HS-5 (cell line): ENCODE results near the gene TIMELESS.
"Not testable (repeated sequence)": the region's sequence is repeated elsewhere in the genome, so short reads cannot be mapped to it uniquely, and the experiment has no call there.

Experiments
- DNase-seq: peaks from one replicate; pipeline ENCODE4 v3.0.0-alpha.2; 2012; ENCODE audit warnings: low read depth

The TIMELESS gene

DNA sequence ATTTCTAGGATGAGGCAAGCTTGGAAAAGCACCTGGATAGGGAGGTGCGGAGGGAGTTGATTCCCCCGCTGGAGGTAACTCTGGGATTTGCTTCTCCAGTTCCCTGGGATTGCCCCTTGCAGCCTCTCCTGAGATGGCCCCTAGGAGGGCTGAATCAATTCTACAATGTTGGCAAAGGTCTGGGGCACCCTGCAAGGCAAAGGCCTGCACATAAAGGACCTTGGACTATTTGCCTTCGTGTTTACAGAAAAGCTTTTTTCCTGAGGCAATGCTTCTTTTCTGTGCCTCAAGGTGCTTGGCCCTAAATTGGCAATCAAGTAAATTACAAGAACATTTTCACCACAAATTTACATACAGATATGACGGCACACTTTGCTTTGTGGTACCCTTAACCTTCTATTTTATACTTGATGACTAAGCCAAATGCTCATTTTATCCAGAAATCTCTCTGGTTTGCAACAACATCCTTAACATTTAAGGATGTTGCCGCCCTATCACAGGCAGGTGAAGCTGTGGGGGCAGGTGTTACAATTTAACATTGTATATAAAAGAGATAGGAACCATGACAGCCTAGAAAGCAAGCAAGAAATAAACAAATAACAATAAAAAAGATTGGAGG, 40.3 kb downstream of the TIMELESS start:
- DNase-seq = no peak

- DNase-seq = not testable (repeated sequence)
Measured at GRCh38 chr12:56404227-56404626, 45.0 kb downstream of the TIMELESS start.

GRCh38 chr12:56401612-56402011, 47.6 kb downstream of the TIMELESS start:
- not testable (repeated sequence) for DNase-seq

- DNase-seq = not testable (repeated sequence)
Measured at GRCh38 chr12:56401125-56401524, 48.1 kb downstream of the TIMELESS start.

DNA sequence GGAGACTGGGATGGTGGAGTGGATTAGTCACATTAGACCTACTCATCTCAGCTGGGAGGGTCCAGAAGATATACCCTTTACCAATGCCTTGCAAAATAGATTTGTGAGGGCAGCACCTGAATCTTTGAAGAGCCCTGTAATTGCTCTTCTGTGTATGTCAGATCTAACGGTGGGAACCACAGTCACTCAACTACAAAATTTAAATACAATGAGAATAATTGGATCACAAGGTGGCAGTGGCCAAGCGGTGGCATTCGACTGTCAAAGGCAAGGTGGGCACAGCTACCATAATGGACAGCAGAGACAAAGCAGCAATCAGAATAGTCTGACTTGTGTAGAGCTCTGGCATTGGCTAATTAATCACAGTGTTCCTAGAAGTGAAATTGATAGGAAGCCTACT, 49.8 kb downstream of the TIMELESS start:
- DNase-seq = not testable (repeated sequence)

- no peak for DNase-seq
Measured at GRCh38 chr12:56398324-56398723, 50.9 kb downstream of the TIMELESS start.

- DNase-seq = no peak
Measured at GRCh38 chr12:56392331-56392730, 56.9 kb downstream of the TIMELESS start.

GRCh38 chr12:56391721-56392120, 57.5 kb downstream of the TIMELESS start:
- no peak for DNase-seq

GRCh38 chr12:56389412-56389811, 59.8 kb downstream of the TIMELESS start:
- DNase-seq = no peak

- DNase-seq = no peak
Measured at GRCh38 chr12:56387152-56387736, 62.0 kb downstream of the TIMELESS start.

DNA sequence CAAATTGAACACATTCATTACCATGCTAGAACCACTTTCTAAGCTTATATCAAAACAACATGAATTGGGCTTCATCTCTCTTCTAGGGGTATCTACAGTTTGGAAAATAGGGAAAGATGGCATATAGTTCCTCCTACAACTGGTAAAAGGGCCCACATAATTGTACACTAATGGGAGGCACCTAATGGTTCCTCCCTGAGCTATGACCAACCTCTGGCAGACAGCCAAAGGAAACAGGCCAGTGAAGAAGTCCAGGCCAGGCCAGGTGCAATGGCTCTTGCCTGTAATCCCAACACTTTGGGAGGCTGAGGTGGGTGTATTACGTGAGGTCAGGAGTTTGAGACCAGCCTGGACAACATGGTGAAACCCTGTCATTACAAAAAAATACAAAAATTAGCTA, 63.4 kb downstream of the TIMELESS start:
- DNase-seq = no peak

DNA sequence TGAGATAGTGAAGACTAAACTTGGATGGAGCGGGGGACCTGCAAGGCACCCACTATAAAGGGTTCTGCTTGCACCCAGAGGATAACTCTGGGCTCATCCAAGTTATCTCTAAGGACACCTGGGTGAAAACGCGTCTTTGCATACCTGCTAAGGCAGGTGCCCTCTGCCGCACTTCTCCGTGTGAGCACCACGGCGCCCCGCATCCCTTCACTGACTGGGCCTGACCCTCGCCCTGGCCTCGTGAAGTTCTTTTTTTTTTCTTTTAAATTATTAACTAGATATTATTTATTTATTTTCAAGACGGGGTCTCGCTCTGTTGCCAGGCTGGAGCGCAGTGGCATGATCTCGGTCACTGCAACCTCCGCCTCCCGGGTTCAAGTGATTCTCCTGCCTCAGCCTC, 66.6 kb downstream of the TIMELESS start:
- no peak for DNase-seq

DNA sequence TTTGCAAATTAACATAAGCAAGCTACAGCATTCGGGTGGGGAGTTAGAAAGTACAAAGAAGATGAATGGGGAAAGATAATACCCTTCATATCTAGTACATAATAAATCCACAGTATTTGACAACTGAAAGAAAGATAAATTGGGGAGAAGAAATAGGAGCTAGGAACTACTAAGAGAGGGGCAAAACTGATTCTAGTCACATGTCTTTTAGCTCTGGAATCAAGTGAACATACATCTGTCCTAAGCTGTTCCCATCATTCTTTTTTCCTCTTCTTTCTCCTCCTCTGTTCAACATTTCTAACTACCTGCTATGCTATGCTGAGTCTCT, 71.3 kb downstream of the TIMELESS start:
- DNase-seq = no peak

- DNase-seq = no peak
Measured at GRCh38 chr12:56377310-56377988, 71.8 kb downstream of the TIMELESS start.

GRCh38 chr12:56375598-56376434, 73.4 kb downstream of the TIMELESS start:
- DNase-seq = no peak

DNA sequence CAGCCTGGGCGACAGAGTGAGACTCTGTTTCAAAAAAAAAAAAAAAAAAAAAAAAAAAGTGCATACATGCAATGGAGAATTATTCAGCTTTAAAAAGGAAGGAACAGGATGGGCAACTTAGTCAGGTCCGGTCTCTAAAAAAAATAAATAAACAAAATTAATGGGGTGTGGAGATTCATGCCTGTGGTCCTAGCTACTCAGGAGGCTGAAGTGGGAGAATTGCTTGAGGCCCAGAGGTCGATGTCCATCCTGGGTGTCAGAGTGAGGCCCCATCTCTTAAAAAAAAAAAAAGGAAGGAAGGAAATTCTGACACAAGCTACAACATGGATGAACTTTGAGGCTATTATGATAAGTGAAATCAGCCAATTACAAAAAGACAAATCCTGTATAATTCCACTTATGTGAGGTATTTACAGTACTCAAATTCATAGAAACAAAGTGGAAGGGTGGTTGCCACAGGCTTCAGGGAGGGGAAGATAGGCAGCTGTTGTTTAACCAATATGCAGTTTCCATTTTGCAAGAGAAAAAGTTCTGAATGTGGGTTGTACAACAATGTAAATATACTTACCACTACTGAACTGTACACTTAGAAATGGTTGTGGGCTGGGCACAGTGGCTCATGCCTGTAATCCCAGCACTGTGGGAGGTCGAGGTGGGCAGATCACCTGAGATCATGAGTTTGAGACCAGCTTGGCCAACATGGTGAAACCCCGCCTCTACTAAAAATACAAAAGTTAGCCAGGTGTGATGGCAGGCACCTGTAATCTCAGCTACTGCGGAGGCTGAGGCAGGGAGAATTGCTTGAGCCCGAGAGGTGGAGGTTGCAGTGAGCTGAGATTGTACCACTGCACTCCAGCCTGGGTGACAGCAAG, 74.3 kb downstream of the TIMELESS start:
- DNase-seq = no peak

- no peak for DNase-seq
Measured at GRCh38 chr12:56373515-56373914, 75.7 kb downstream of the TIMELESS start.

DNA sequence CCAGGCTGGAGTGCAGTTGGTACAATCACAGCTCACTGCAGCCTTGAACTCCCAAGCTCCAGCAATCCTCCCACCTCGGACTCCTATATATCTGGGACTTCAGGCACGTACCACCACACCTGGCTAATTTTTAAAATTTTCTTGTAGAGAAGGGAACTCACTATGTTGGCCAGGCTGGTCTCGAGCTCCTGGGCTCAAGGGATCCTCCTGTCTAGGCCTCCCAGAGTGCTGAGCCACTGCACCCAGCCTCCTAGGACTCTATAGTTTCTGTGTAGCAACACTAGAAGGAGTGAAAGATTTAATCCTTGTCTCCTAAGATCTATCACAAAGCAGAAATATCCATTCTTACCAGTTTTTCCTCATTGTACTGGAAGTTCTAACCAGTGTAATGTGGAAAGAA, 82.3 kb downstream of the TIMELESS start:
- no peak for DNase-seq
